ENCODE data around the gene CFAP221. TPM values are rescaled to one million over a fixed set of nuclear protein-coding genes. Genes with fewer than 3 reads are reported as not detected.

The CFAP221 gene
- total RNA-seq, 3 donors from 2014 or later (not counting 1 experiment from before 2014, with no cell fraction given): not detected

DNA sequence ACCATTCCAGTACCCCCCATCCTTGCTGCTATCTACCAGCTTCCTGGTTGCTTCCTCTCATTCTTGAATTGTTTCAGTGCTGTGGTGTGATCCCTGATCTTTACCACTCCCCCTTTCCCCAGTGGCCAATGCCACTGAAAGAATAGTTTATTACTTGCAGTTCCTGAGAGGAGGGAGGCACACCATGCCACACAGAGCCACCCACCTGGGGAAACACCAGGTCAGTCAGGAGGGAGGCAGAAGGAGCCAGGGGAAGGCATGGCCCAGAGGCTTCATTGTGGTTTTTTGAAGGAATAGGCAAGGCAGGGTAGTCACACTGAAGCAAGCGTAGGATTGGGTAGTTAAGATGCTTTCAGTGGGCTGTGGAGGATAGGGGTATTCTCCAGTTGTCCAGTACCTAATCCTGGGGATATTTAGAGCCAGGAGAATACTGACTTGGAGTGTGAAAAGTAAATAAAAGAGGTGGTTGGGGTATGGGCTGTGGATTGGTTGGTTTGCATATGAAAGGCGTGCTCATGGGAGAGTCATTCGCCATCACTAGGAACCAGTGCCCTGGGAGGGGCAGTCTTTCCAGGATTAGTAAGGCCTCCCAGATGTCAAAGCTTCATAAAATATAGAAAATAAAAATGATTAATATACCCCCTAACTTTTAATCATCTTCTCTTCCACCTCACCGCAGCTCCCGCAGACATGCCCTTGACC, 128.1 kb downstream of the CFAP221 start:
- no peaks in the 10 kb centered on the region for H3K36me3 ChIP-seq (ENCODE audit: control insufficient read depth, insufficient read depth, low read length)
- intact Hi-C loops (cut with micrococcal nuclease): no loop called here
- H3K4me1 ChIP-seq (ENCODE audit: control insufficient read depth, insufficient read depth, low read length): no peaks in the 10 kb centered on the region
- DNase-seq (no peak), ATAC-seq (no peak)
- Mint-ChIP-seq H3K9me3 (no peaks in the 10 kb centered on the region), H3K4me1 (no peaks in the 10 kb centered on the region), H3K27me3 (ENCODE audit: low read depth in 2 of 2) (peaks cover 0 to under 1% of the 10 kb centered on the region in 2 donors), H3K4me3 (no peak overlapping the region), H3K27ac (no peak overlapping the region), H3K36me3 (no peaks in the 10 kb centered on the region)
- H3K27ac ChIP-seq (ENCODE audit: low read length): no peak overlapping the region
- 96% methylated on average over 5 of the region's 5 CpGs for WGBS (ENCODE audit: insufficient coverage)
- no peaks in the 10 kb centered on the region for H3K27me3 ChIP-seq (ENCODE audit: control insufficient read depth, insufficient read depth, low read length)
- no peak for TF ChIP-seq CTCF (IDR thresholded peaks at IDR 0.05)
- no peaks in the 10 kb centered on the region for H3K9me3 ChIP-seq (ENCODE audit: control insufficient read depth, insufficient read depth, low read length)
- H3K4me3 ChIP-seq (ENCODE audit: low read length): no peak overlapping the region

DNA sequence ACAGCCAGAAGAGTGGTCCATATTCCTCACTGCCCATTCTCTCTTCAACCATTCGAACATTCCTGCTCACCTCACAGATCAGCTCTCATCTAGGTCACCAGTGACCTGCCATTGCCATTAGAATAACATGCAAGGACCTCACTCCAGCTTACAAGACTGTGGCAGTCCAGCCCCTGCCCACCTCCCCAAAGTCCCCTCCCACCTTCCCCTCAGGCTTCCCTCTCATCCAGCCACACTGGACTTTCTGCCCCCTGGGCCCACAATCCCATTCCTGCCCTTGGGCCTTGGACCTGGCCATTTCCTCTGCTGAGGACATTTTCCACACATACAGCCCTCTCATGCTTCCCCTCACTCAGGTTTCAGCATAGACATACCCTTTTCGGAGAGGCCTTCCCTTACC, 129.5 kb downstream of the CFAP221 start:
- no peaks in the 10 kb centered on the region for H3K27me3 Mint-ChIP-seq (ENCODE audit: low read depth in 2 of 2)
- peaks cover 7% of the 10 kb centered on the region in 2 donors for H3K4me1 Mint-ChIP-seq
- H3K4me1 ChIP-seq (ENCODE audit: control insufficient read depth, insufficient read depth, low read length): peaks cover 6% of the 10 kb centered on the region
- DNase-seq (no peak), ATAC-seq (no peak)
- H3K9me3 ChIP-seq (ENCODE audit: control insufficient read depth, insufficient read depth, low read length): no peaks in the 10 kb centered on the region
- intact Hi-C loops (cut with micrococcal nuclease): no loop called here
- H3K9me3 Mint-ChIP-seq: no peaks in the 10 kb centered on the region
- no peaks in the 10 kb centered on the region for H3K27me3 ChIP-seq (ENCODE audit: control insufficient read depth, insufficient read depth, low read length)
- H3K4me3 ChIP-seq (ENCODE audit: low read length): no peak overlapping the region
- H3K27ac ChIP-seq (ENCODE audit: low read length): no peak overlapping the region
- H3K4me3 Mint-ChIP-seq: no peak overlapping the region
- H3K36me3 ChIP-seq (ENCODE audit: control insufficient read depth, insufficient read depth, low read length): no peaks in the 10 kb centered on the region
- 91% methylated on average over 2 of the region's 2 CpGs for WGBS (ENCODE audit: insufficient coverage)
- no peaks in the 10 kb centered on the region for H3K36me3 Mint-ChIP-seq
- H3K27ac Mint-ChIP-seq: no peak overlapping the region
- TF ChIP-seq CTCF (IDR thresholded peaks at IDR 0.05): no peak

DNA sequence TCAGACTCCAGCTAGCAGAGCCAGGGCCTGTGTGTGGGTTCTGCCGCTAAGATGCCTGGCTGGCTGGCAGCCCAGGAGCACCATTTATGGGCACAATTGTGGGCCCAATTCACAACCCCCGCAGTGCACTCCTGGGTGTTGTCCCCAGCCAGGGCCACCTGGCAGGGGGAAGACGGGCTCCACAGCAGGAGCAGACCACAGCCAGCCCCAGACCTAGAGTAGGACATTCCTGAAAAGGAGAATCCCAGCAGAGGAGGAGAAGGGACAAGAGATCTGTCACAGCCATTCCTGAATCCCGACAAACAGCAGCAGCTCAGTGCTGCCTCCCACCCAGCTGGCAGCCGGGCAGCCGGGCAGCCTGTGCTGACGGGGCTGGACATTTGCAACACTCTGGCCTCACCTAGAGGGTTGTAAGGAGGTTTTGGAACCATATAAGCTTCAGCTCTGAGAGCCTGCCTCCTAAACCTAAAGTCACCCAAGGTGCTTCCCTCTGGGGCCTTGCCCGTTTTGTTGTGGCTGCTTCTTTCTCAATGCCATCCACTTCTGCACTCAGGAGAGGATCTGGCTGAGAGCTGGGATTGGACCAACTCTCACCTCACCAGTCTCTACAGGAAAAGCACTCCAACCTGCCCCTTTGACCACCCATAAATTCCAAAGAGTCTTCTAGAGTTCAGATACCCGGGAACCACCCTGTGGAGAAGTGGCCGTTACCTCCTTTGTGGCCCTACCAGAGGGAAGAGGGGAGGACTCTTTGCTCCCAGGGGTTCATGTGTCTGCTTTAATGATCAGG, 130.7 kb downstream of the CFAP221 start:
- 80% methylated on average over 10 of the region's 10 CpGs for WGBS (ENCODE audit: insufficient coverage)
- intact Hi-C loops (cut with micrococcal nuclease): no loop called here
- Histone ChIP-seq H3K36me3 (ENCODE audit: control insufficient read depth, insufficient read depth, low read length) (no peaks in the 10 kb centered on the region), H3K4me3 (ENCODE audit: low read length) (no peak overlapping the region), H3K9me3 (ENCODE audit: control insufficient read depth, insufficient read depth, low read length) (no peaks in the 10 kb centered on the region), H3K27ac (ENCODE audit: low read length) (no peak overlapping the region), H3K27me3 (ENCODE audit: control insufficient read depth, insufficient read depth, low read length) (no peaks in the 10 kb centered on the region), H3K4me1 (ENCODE audit: control insufficient read depth, insufficient read depth, low read length) (peaks cover 10% of the 10 kb centered on the region)
- TF ChIP-seq CTCF (IDR thresholded peaks at IDR 0.05): no peak
- DNase-seq: no peak
- H3K4me1 Mint-ChIP-seq: peaks cover 17% of the 10 kb centered on the region in 2 donors
- no peak overlapping the region for H3K4me3 Mint-ChIP-seq
- ATAC-seq: no peak
- H3K36me3 Mint-ChIP-seq: no peaks in the 10 kb centered on the region
- H3K27me3 Mint-ChIP-seq (ENCODE audit: low read depth in 2 of 2): no peaks in the 10 kb centered on the region
- no peak overlapping the region for H3K27ac Mint-ChIP-seq
- no peaks in the 10 kb centered on the region for H3K9me3 Mint-ChIP-seq

Data from natural killer cell (primary cell).